ENCODE measurements around the gene NEK7.

GRCh38 chr1:198160222-198160621, 3.4 kb downstream of the NEK7 start:
- no peak for TF ChIP-seq CTCF (optimal IDR thresholded peaks at IDR 0.05 in 1 of 3, IDR thresholded peaks at IDR 0.05 in 1 of 3, conservative IDR thresholded peaks at IDR 0.05 in 1 of 3; ENCODE audit: extremely low read depth in 1 of 3, insufficient read depth in 2 of 3, low read length in 3 of 3)
- no peak for TF ChIP-seq EZH2 (IDR thresholded peaks at IDR 0.05; ENCODE audit: low read length)

Data from keratinocyte (primary cell).